K562 (cell line): ENCODE data around the gene ERGIC1. TPM values are rescaled to one million over a fixed set of nuclear protein-coding genes. Genes with fewer than 3 reads are reported as not detected.

ENCODE experiments used
- ATAC-seq: fragments of 200-7000 bp; cut with Tn5 transposase; 3 replicates; pipeline ENCODE4 v1.9.1; 2020; ENCODE audit warnings: moderate library complexity
- BruUV-seq: library from RNA; stranded (reverse); fragments of 400-500 nt; replicated peaks from 2 replicates; lab custom pipeline; 2021; lab: Mats Ljungman, UMichigan
- CTCF ChIA-PET: fragments of 300-600 bp; formaldehyde crosslinking; extraction: SDS; loops from one replicate; lab custom pipeline; 2021; ENCODE audit warnings: low intra/inter-chr PET ratio; lab: Yijun Ruan, JAX
- POLR2A ChIA-PET: fragments of 300-600, 350-650 bp; sonication (Branson Sonifier 250); formaldehyde crosslinking; extraction: SDS; loops from one replicate; lab custom pipeline; 2021; ENCODE audit warnings: antibody characterized with exemption, inconsistent platforms; lab: Yijun Ruan, JAX
- DNase-seq, 4 experiments: peaks; one replicate each; pipeline versions ENCODE4 v3.0.0 to v3.0.0-alpha.2; 2011 to 2018; ENCODE audit warnings: low spot score in 3 of 4, mixed read lengths in 3 of 4; ENCODE audit errors: extremely low read depth in 1 of 4
- FAIRE-seq: peaks from 2 replicates; lab custom pipeline; 2011; peaks lifted over from hg19 to GRCh38; lab: Jason Lieb, UNC
- H2AFZ ChIP-seq: 2 replicates; pipeline ENCODE4 v1.6.0; 2011; ENCODE audit warnings: low read depth, low read length, control low read depth, inconsistent platforms
- H3K27ac ChIP-seq: fragments of 200-600 bp; 3 replicates; pipeline ENCODE4 v1.8.0; 2011; ENCODE audit warnings: low read depth, mild to moderate bottlenecking, control low read depth, inconsistent platforms, low read length, moderate library complexity, mixed read lengths; ENCODE audit errors: extremely low read depth
- H3K27me3 ChIP-seq, 2 experiments: fragments of 300-600 bp in 1 of 2; 2 replicates in 1 of 2; 3 replicates in 1 of 2; pipeline versions ENCODE4 v1.6.0 to v1.8.0; 2011; ENCODE audit warnings: inconsistent platforms in 2 of 2, low read length in 2 of 2, mild to moderate bottlenecking in 1 of 2, mixed read lengths in 1 of 2, moderate library complexity in 1 of 2; ENCODE audit not compliant: control insufficient read depth in 2 of 2, insufficient read depth in 2 of 2
- H3K36me3 ChIP-seq: fragments of 300-600 bp; 3 replicates; pipeline ENCODE4 v1.8.0; 2011; ENCODE audit warnings: mild to moderate bottlenecking, low read length, inconsistent platforms; ENCODE audit not compliant: control insufficient read depth, insufficient read depth
- H3K4me1 ChIP-seq, 2 experiments: fragments of 200-600 bp in 1 of 2; replicated peaks in 1 of 2; 2 replicates in 1 of 2; 3 replicates in 1 of 2; pipeline versions ENCODE4 v1.5.1 to v1.8.0; 2011; ENCODE audit warnings: inconsistent platforms in 2 of 2, low read length in 2 of 2, mild to moderate bottlenecking in 1 of 2, mixed read lengths in 1 of 2, moderate library complexity in 1 of 2; ENCODE audit not compliant: control insufficient read depth in 2 of 2, insufficient read depth in 2 of 2
- H3K4me2 ChIP-seq: 2 replicates; pipeline ENCODE4 v1.6.1; 2011; ENCODE audit warnings: low read length, control low read depth, inconsistent platforms, mixed read lengths; ENCODE audit not compliant: insufficient read depth
- H3K4me3 ChIP-seq: fragments of 200-600 bp; sonication (generic), shearing (Covaris generic); 2 replicates; pipeline ENCODE4 v1.5.1; 2016; ENCODE audit warnings: control low read depth, inconsistent platforms
- H3K79me2 ChIP-seq: fragments of 200-600 bp; 3 replicates; pipeline ENCODE4 v1.8.0; 2011; ENCODE audit warnings: low read length, inconsistent platforms; ENCODE audit not compliant: control insufficient read depth, insufficient read depth
- H3K9ac ChIP-seq, 2 experiments: 2 replicates each; pipeline versions ENCODE4 v1.6.0 to v1.6.1; 2011; ENCODE audit warnings: low read depth in 2 of 2, low read length in 2 of 2, control low read depth in 1 of 2, inconsistent platforms in 1 of 2, mild to moderate bottlenecking in 1 of 2, mixed read lengths in 1 of 2; ENCODE audit not compliant: insufficient read depth in 1 of 2
- H3K9me1 ChIP-seq: one replicate; pipeline ENCODE4 v1.6.0; 2011; ENCODE audit warnings: inconsistent platforms, mild to moderate bottlenecking, low read length, moderate library complexity; ENCODE audit not compliant: control insufficient read depth, insufficient read depth
- H3K9me3 ChIP-seq: replicated peaks from 2 replicates; pipeline ENCODE4 v1.5.1; 2011; ENCODE audit warnings: low read depth, low read length, inconsistent platforms; ENCODE audit not compliant: control insufficient read depth, insufficient read depth
- H4K20me1 ChIP-seq: replicated peaks from 2 replicates; pipeline ENCODE4 v1.6.1; 2011; ENCODE audit warnings: low read length, inconsistent platforms, mixed read lengths; ENCODE audit not compliant: control insufficient read depth, insufficient read depth
- CXXC5 ChIP-seq: fragments of 250-450 bp; sonication (Bioruptor Pico); IDR thresholded peaks from 2 replicates; pipeline ENCODE4 v1.8.0; 2022; ENCODE audit warnings: inconsistent platforms, mild to moderate bottlenecking, moderate library complexity
- MGA ChIP-seq: fragments of 450-650 bp; IDR thresholded peaks from 2 replicates; pipeline ENCODE4 v1.6.1; 2016; ENCODE audit warnings: mild to moderate bottlenecking, moderate library complexity
- PBX2 ChIP-seq, 2 experiments: IDR thresholded peaks in 1 of 2; conservative IDR thresholded peaks in 1 of 2; 2 replicates each; pipeline ENCODE4 v1.6.1; 2016; ENCODE audit warnings: low read depth in 2 of 2, mild to moderate bottlenecking in 1 of 2, missing compliant biosample characterization in 1 of 2, missing genetic modification characterization in 1 of 2, moderate library complexity in 1 of 2
- ZBED1 ChIP-seq: IDR thresholded peaks from 2 replicates; pipeline ENCODE4 v1.6.1; 2014
- WGBS: fragments of 100-300 bp; shearing (Covaris generic); methylation state at CpG from one replicate; pipeline ENCODE4 v1.1.6; 2016; ENCODE audit warnings: low coverage, mixed read lengths; ENCODE audit not compliant: insufficient coverage; ENCODE audit errors: missing lambda C conversion rate; 5-methylcytosine and 5-hydroxymethylcytosine counted together
- in situ Hi-C: fragments of 300-500 bp; cut with MboI; formaldehyde crosslinking; loops from 4 replicates; pipeline ENCODE4 v1.15.0; 2018; ENCODE audit warnings: inconsistent platforms, mixed read lengths
- intact Hi-C: fragments of 100-400 bp; cut with micrococcal nuclease; formaldehyde crosslinking; loops from 2 replicates; pipeline ENCODE4 v1.14.2; 2022
- polyA plus RNA-seq, 8 experiments: library from polyadenylated mRNA; depleted of rRNA in 4 of 8; stranded (reverse) in 5 of 8; unstranded in 3 of 8; fragments of >200 nt; fragmentation: Nextera tagmentation in 2 of 8; fragmentation: Illumina TruSeq in 1 of 8; extraction: Ambion mirVana in 2 of 8; extraction: Trizol in 1 of 8; gene quantifications; 2 replicates each; pipeline versions ENCODE4 v1.2.1 to v1.2.3, GENCODE V29; 2011 to 2014; ENCODE audit warnings: inconsistent platforms in 1 of 8, missing spikeins in 1 of 8
- total RNA-seq, 7 experiments: library from RNA; depleted of rRNA in 6 of 7; stranded (reverse); fragments of >200 nt in 6 of 7; fragmentation: Illumina TruSeq in 2 of 7; extraction: Trizol in 2 of 7; gene quantifications; 2 replicates each; pipeline versions ENCODE4 v1.2.1 to v1.2.3, GENCODE V29; 2011 to 2021; ENCODE audit warnings: low replicate concordance in 1 of 7

Gene ERGIC1
- total and polyA plus RNA-seq, 9 of the 15 experiments (the other 6 are each of a cell fraction or from before 2014, with no cell fraction given) = 5.5 to 68.4 (median 36.4) TPM

- peak overlapping the region in 1 of 2 experiments; percentile 52; a peak in 1 of 4 replicates for H3K9ac ChIP-seq
- no peak overlapping the region for H3K4me2 ChIP-seq
- peaks cover 41% of the 10 kb centered on the region; the same call in 2 of the 3 replicates for H3K36me3 ChIP-seq
- ATAC-seq = no peak
- WGBS = 74% methylated on average over 28 of the region's 28 CpGs
- no TSS peak for BruUV-seq
- no peaks in the 10 kb centered on the region for H3K79me2 ChIP-seq
- no peak overlapping the region for H2AFZ ChIP-seq
- no peaks in the 10 kb centered on the region for H4K20me1 ChIP-seq
- in situ Hi-C loops (no loop called here), intact Hi-C loops (no loop called here)
- peak in 1 of 4 experiments; percentile 31 for DNase-seq
- H3K27me3 ChIP-seq = no peaks in the 10 kb centered on the region
- ChIA-PET CTCF (no interaction called here), POLR2A (interaction anchor here (0.6 kb wide), 1 partner anchor 20 kb away, joined by 3 read pairs; no protein-coding TSS in a partner anchor)
- H3K9me1 ChIP-seq = no peaks in the 10 kb centered on the region
- no peak for FAIRE-seq
- no peak overlapping the region for H3K4me3 ChIP-seq
- H3K27ac ChIP-seq = no peak overlapping the region
- H3K9me3 ChIP-seq = no peaks in the 10 kb centered on the region
- peaks cover 0 to 9% of the 10 kb centered on the region in 2 experiments; a peak in 2 of 5 replicates for H3K4me1 ChIP-seq
- TF ChIP-seq ZBED1 (no peak), PBX2 (CRISPR knock-in tag; IDR thresholded peaks at IDR 0.05; ENCODE audit: low read depth) (no peak), PBX2 (tag; conservative IDR thresholded peaks at IDR 0.05; ENCODE audit: low read depth) (no peak), MGA (no peak), CXXC5 (no peak)
Observed at GRCh38 chr5:172918421-172919371, 84.6 kb downstream of the ERGIC1 start.
